Naive thymus-derived CD8-positive, alpha-beta T cell (primary cell): ENCODE data around the gene FBXO28. TPM values are rescaled to one million over a fixed set of nuclear protein-coding genes. Genes with fewer than 3 reads are reported as not detected.
"Not testable (repeated sequence)": the region's sequence is repeated elsewhere in the genome, so short reads cannot be mapped to it uniquely, and the experiment has no call there.

Experiments used
- ATAC-seq, 2 donors: fragments of 150-1000 bp; cut with Tn5 transposase in 1 of 2; sonication (Bioruptor Pico), chemical (Tn5 transposase) in 1 of 2; 1 replicate in 1 of 2; 2 replicates in 1 of 2; pipeline ENCODE4 v1.10.0; 2021; ENCODE audit warnings: mild to moderate bottlenecking in 2 of 2, moderate library complexity in 2 of 2
- POLR2A ChIA-PET: fragments of 350-600 bp; sonication (Branson Sonifier 250); formaldehyde crosslinking; loops from one replicate; lab custom pipeline; 2021; ENCODE audit warnings: antibody characterized with exemption; lab: Charles Lee
- DNase-seq, 10 donors: peaks; one replicate each; pipeline versions ENCODE4 v3.0.0 to v3.0.0-alpha.2; 2020 to 2022
- H3K27ac Mint-ChIP-seq, 10 donors: one replicate each; pipeline ENCODE4 v1.8.0; 2020 to 2022; ENCODE audit warnings: mild to moderate bottlenecking in 10 of 10, mixed read lengths in 10 of 10, moderate library complexity in 4 of 10, inconsistent platforms in 1 of 10
- H3K27me3 Mint-ChIP-seq, 5 donors: one replicate each; pipeline ENCODE4 v1.8.0; 2021 to 2022; ENCODE audit warnings: mixed read lengths in 5 of 5
- H3K36me3 Mint-ChIP-seq, 3 donors: one replicate each; pipeline ENCODE4 v1.8.0; 2020 to 2022; ENCODE audit warnings: mixed read lengths in 3 of 3, mild to moderate bottlenecking in 2 of 3, inconsistent platforms in 1 of 3
- H3K4me1 Mint-ChIP-seq, 4 donors: one replicate each; pipeline ENCODE4 v1.8.0; 2021 to 2022; ENCODE audit warnings: mixed read lengths in 4 of 4
- H3K4me3 Mint-ChIP-seq, 10 donors: one replicate each; pipeline ENCODE4 v1.8.0; 2020 to 2022; ENCODE audit warnings: mild to moderate bottlenecking in 10 of 10, mixed read lengths in 10 of 10, moderate library complexity in 6 of 10, inconsistent platforms in 1 of 10
- H3K9me3 Mint-ChIP-seq, 9 donors: one replicate each; pipeline ENCODE4 v1.8.0; 2020 to 2022; ENCODE audit warnings: mixed read lengths in 9 of 9, mild to moderate bottlenecking in 3 of 9, inconsistent platforms in 1 of 9, moderate library complexity in 1 of 9
- polyA plus RNA-seq, 3 donors: library from polyadenylated mRNA; unstranded; fragments of 300-500 nt; fragmentation: Illumina TruSeq; gene quantifications; one replicate each; pipeline ENCODE4 v1.2.3, GENCODE V29; 2021
- total RNA-seq, 8 experiments: library from RNA in 2 of 8; stranded (reverse) in 2 of 8; gene quantifications; one replicate each; pipeline ENCODE4 v1.2.3 and lab custom pipeline; 2021 to 2026

FBXO28 gene, protein sequence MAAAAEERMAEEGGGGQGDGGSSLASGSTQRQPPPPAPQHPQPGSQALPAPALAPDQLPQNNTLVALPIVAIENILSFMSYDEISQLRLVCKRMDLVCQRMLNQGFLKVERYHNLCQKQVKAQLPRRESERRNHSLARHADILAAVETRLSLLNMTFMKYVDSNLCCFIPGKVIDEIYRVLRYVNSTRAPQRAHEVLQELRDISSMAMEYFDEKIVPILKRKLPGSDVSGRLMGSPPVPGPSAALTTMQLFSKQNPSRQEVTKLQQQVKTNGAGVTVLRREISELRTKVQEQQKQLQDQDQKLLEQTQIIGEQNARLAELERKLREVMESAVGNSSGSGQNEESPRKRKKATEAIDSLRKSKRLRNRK
- 10 to 100 TPM; 38.8 to 45.9 TPM for total RNA-seq
- 10 to 100 TPM; 15.5 to 16.1 (median 15.9) TPM for polyA plus RNA-seq
- total RNA-seq (lab: John Stamatoyannopoulos, UW), result 33.8 to 72.8 (median 64.9) reads per million in 6 experiments

DNA sequence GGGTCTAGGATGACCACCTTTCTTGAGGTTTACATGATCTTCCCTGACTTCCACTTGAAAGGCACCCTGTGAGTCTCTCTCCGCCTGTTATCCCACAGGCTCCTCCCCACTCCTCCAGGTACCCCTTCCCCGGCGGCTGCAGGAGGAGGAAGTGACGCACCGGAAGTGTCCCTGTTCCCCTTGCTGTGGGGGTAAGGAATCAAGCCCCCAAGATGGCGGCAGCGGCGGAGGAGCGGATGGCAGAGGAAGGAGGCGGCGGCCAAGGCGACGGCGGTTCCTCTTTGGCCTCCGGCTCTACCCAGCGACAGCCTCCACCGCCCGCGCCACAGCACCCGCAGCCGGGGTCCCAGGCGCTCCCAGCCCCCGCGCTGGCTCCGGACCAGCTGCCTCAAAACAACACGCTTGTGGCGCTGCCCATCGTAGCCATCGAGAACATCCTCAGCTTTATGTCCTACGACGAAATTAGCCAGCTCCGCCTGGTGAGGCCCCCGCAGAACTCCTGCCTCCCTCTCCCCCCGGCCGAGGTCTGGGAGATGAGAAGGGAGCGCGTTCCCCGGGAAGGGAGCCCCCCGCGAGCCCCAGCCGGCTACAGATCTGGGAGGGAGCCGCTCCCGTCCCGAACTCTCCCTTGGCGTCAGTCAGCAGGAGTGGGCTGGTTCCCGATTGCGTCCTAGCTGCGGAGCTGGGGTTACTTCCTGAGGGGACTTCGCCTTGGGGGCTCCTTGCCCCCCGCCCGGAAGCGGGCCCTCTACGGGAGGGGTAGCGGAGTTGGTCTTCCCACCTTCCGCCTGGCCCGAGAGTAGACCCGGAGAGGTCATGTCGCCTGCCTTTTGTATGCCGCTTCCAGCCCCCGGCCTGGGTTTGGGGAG, at the start of gene FBXO28:
Gene FBXO28, plus strand, starts transcription at position 194 of the 869 bp plus-strand sequence. Its CDS starts 19 bp downstream, at position 213.
- POLR2A ChIA-PET, result interaction anchor here (0.8 to 2.2 kb wide), 3 partner anchors 69 to 268 kb away, joined by 3 to 12 read pairs (median 9); partner anchors contain the start of genes DEGS1, NVL and TP53BP2
- Mint-ChIP-seq H3K4me3 (peak within 1 kb of the TSS; percentile 85 to 96 (median 89)), H3K9me3 (no peaks in the 10 kb centered on the region), H3K36me3 (peaks cover 0 to 10% (median 0%) of the 10 kb centered on the region in 3 donors), H3K4me1 (peaks cover 8 to 37% (median 27%) of the 10 kb centered on the region in 4 donors), H3K27me3 (peaks cover 0 to 5% (median 0%) of the 10 kb centered on the region in 5 donors), H3K27ac (peak within 1 kb of the TSS; percentile 87 to 96 (median 92))
- DNase-seq (peak; percentile 77 to 97 (median 89)), ATAC-seq (peak; percentile 91 to 92)

DNA sequence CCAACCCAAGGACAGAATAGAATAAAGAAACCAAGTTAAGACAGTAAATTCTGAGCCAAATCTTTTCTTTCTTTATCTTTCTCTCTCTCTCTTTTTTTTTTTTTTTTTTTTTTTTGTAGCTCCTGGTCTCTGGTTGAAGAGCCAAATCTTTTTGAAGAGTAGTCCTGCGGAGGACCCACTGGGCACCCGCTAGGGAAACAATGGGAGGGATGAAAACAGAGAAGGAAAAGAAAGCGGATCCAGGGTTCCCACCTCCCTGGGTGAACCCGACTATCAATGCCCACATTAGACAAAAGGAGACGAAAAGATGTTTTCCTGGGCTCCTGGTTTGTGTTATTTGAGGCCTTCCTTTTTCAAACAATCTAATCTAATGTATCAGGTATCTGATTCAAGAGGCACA, 49.8 kb upstream of the FBXO28 start:
- H3K36me3 Mint-ChIP-seq, result peaks cover 0 to under 1% (median 0%) of the 10 kb centered on the region in 3 donors
- peak overlapping the region in 1 of 10 donors; percentile 52 for H3K27ac Mint-ChIP-seq
- peaks cover 0 to 3% (median 0%) of the 10 kb centered on the region in 5 donors for H3K27me3 Mint-ChIP-seq

DNA sequence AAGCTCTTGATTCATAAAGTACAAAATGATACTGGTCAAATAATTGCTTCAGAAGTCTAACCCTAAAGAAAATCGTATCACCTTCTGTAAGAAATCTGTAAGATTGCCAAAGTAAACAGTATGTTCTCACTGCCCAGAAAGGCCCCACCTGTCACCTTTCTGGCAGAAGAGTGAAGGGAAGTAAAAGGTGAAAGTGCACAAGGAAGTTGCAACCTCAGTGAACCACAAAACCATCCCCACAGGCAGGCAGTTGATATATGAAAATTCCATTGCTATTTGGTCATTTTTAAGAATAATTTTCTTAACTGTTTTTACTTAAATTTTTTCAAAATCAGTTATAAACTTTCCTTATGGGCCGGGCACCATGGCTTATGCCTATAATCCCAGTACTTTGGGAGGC, 48.5 kb upstream of the FBXO28 start:
- H3K4me1 Mint-ChIP-seq, result peaks cover 0 to 10% (median 4%) of the 10 kb centered on the region in 4 donors
- H3K27me3 Mint-ChIP-seq, result peaks cover 0 to 9% (median 0%) of the 10 kb centered on the region in 5 donors
- ATAC-seq, result no peak
- peak overlapping the region in 8 of 10 donors; percentile 24 to 92 (median 79) for H3K27ac Mint-ChIP-seq
- no peaks in the 10 kb centered on the region for H3K36me3 Mint-ChIP-seq
- POLR2A ChIA-PET, result interaction anchor here (0.9 kb wide), 1 partner anchor 117 kb away, joined by 3 read pairs; no protein-coding TSS in a partner anchor
- H3K9me3 Mint-ChIP-seq, result no peaks in the 10 kb centered on the region
- H3K4me3 Mint-ChIP-seq, result peak overlapping the region in 1 of 10 donors; percentile 3
- peak in 2 of 10 donors; percentile 3 to 10 for DNase-seq

More for the DNA sequence above, 49.8 kb upstream of the FBXO28 start:
- POLR2A ChIA-PET, result no interaction called here
- ATAC-seq, result no peak
- DNase-seq, result no peak
- H3K4me1 Mint-ChIP-seq, result peaks cover 0 to 10% (median 4%) of the 10 kb centered on the region in 4 donors
- H3K9me3 Mint-ChIP-seq, result peaks cover 0 to under 1% (median 0%) of the 10 kb centered on the region in 9 donors
- no peak overlapping the region for H3K4me3 Mint-ChIP-seq

GRCh38 chr1:224067207-224067606, 46.7 kb upstream of the FBXO28 start:
- no peak overlapping the region for H3K4me3 Mint-ChIP-seq
- no peak overlapping the region for H3K27ac Mint-ChIP-seq
- POLR2A ChIA-PET, result no interaction called here
- H3K27me3 Mint-ChIP-seq, result peaks cover 0 to 14% (median 2%) of the 10 kb centered on the region in 5 donors
- peaks cover 0 to 6% (median 0%) of the 10 kb centered on the region in 3 donors for H3K36me3 Mint-ChIP-seq
- no peak for ATAC-seq
- peaks cover 0 to 6% (median 1%) of the 10 kb centered on the region in 9 donors for H3K9me3 Mint-ChIP-seq
- peaks cover 0 to 10% (median 4%) of the 10 kb centered on the region in 4 donors for H3K4me1 Mint-ChIP-seq
- DNase-seq, result no peak

DNA sequence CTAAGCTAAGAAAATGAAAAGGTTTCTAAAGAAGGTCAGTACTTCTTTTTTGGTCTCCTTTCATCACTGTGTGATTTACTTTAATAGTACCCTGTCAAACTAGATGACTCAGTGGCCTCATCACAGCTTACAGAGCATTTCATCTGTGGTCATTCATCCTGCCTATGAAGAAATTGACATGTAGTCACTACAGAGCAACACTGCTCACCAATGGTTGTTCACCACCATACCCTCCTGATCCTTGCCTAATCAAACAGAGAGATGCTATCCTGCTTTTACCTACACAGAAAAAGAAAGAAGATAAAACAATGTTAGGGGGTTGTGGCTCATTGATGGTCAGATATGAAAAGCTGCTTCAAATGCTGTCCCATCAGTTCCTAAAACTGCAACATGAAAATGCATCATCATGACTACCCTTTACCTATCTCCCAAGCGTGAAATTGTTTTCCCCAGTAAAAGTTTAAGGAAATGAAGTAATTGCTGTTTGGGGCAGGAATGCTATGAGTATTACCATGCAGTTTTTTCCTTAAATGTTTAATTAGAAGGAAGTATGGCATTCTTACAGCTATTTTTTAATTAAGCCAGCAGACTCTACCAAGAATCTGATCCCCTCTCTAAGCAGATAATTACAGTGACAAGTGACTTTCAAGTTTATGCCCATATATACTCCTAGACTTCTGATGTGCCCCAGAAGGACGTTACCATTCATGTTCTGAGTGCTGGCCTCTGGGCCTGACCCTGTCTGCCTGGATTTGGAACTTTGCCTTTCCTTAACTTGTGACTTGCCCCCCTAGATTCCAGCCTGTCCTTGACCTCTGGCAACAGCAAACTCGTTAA, 46.1 kb upstream of the FBXO28 start:
- Mint-ChIP-seq H3K27me3 (peaks cover 3 to 20% (median 6%) of the 10 kb centered on the region in 5 donors), H3K27ac (no peak overlapping the region), H3K9me3 (peaks cover 0 to 12% (median 4%) of the 10 kb centered on the region in 9 donors), H3K36me3 (peaks cover 0 to 6% (median 0%) of the 10 kb centered on the region in 3 donors), H3K4me3 (no peak overlapping the region), H3K4me1 (peaks cover 0 to 10% (median 4%) of the 10 kb centered on the region in 4 donors)
- DNase-seq (no peak), ATAC-seq (no peak)
- POLR2A ChIA-PET, result no interaction called here

DNA sequence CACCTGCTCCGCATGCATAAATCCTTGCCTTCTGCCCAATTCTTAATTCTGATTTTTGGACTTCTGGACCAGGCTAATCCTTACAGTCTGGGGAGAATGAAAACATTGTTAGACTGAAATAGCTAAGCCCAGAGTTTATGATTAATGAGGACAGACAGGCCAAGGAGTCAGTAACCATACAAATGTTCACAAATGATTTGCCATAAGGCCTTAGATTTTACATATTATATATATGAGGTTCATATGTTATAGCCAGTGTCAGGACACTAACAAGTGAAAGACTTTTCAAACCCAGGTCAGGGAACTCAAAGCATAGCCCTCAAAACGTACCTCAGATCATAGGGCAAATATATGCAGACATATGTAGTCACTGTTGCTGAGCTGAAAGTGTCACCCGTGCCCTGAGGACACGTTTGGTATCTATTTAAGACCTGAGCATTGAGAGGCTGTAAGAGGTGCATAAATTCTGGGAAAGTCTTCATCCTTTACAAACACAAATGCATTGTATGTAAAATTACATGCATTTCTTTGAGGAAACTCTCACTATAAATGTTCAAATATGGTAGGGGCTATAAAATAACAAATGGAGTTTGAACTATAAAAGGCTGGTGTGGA, 45.3 kb upstream of the FBXO28 start:
- no peak overlapping the region for H3K4me3 Mint-ChIP-seq
- ATAC-seq, result no peak
- POLR2A ChIA-PET, result no interaction called here
- DNase-seq, result no peak
- peaks cover 0 to 6% (median 0%) of the 10 kb centered on the region in 3 donors for H3K36me3 Mint-ChIP-seq
- H3K4me1 Mint-ChIP-seq, result peaks cover 0 to 10% (median 4%) of the 10 kb centered on the region in 4 donors
- H3K9me3 Mint-ChIP-seq, result peaks cover 0 to 12% (median 4%) of the 10 kb centered on the region in 9 donors
- H3K27me3 Mint-ChIP-seq, result peaks cover 4 to 22% (median 11%) of the 10 kb centered on the region in 5 donors
- H3K27ac Mint-ChIP-seq, result no peak overlapping the region

DNA sequence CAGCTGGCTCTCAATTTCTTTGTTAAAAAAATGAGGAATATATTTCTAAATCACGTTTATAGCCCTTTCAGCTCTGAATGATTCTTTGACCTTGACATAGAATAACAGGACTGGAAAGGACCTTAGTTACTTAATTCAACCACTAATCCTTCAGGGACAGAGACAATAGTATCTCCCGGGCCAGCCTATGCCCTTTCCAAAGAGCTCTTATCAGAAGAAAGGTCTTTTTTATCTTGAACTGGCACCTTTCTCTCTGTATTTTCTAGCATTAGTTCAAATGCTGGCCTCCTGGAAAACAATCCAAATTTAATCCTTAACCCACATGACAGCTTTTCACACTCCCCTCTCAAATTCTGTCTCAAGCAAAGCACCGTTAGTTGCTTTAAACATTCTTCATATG, 44.8 kb upstream of the FBXO28 start:
- H3K27ac Mint-ChIP-seq, result no peak overlapping the region
- ATAC-seq (no peak), DNase-seq (no peak)
- peaks cover 0 to 10% (median 4%) of the 10 kb centered on the region in 4 donors for H3K4me1 Mint-ChIP-seq
- peaks cover 0 to 6% (median 0%) of the 10 kb centered on the region in 3 donors for H3K36me3 Mint-ChIP-seq
- H3K9me3 Mint-ChIP-seq, result peaks cover 0 to 12% (median 4%) of the 10 kb centered on the region in 9 donors
- POLR2A ChIA-PET, result no interaction called here
- H3K4me3 Mint-ChIP-seq, result no peak overlapping the region
- peaks cover 4 to 22% (median 11%) of the 10 kb centered on the region in 5 donors for H3K27me3 Mint-ChIP-seq

DNA sequence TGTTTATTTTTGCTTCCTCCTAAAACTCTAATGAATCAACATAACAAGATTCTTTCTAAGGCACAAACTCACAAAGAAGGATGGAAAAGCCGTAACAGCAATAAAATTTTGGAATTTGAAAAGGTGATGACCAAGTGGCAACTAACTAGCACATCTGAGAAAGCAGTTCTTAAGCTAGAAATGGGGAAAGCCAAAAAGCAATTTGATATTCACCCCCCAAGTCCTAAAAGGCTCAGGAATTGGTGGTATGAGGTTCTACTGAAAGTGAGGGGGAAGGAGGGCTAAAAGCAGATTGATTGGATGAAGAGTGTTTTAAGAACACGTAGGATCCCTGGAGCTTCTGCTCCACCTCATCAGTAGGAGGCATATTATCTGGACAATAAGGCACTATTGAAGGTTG, 43.4 kb upstream of the FBXO28 start:
- Mint-ChIP-seq H3K4me1 (peaks cover 0 to 3% (median 1%) of the 10 kb centered on the region in 4 donors), H3K9me3 (peaks cover 0 to 12% (median 4%) of the 10 kb centered on the region in 9 donors), H3K27ac (no peak overlapping the region), H3K36me3 (peaks cover 0 to 6% (median 0%) of the 10 kb centered on the region in 3 donors), H3K4me3 (no peak overlapping the region), H3K27me3 (peaks cover 6 to 28% (median 11%) of the 10 kb centered on the region in 5 donors)
- DNase-seq (no peak), ATAC-seq (no peak)
- POLR2A ChIA-PET, result no interaction called here

DNA sequence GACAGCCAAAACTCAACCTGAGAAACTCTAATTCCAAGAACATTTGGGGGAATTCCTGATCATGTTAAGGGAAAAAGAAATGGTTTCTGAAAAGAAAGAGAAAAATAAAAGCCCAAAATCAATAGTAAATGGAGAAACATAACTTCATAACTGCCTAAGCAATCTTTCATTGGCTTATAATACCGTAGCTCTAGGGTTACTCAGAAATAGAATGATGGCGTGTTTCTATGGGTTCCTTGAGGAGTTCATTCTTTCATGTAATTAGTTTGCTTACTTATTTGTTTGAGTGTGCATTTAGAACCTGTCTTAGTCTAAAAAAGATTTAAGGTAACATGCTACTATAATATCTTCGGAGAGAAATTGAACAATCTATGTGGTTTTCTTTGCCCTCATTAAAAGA, 37.5 kb upstream of the FBXO28 start:
- DNase-seq, result no peak
- no peaks in the 10 kb centered on the region for H3K4me1 Mint-ChIP-seq
- H3K36me3 Mint-ChIP-seq, result peaks cover 0 to 6% (median 0%) of the 10 kb centered on the region in 3 donors
- ATAC-seq, result no peak
- peaks cover 0 to 12% (median 4%) of the 10 kb centered on the region in 9 donors for H3K9me3 Mint-ChIP-seq
- POLR2A ChIA-PET, result no interaction called here
- H3K27ac Mint-ChIP-seq, result no peak overlapping the region
- peaks cover 6 to 24% (median 11%) of the 10 kb centered on the region in 5 donors for H3K27me3 Mint-ChIP-seq
- H3K4me3 Mint-ChIP-seq, result no peak overlapping the region

GRCh38 chr1:224079644-224080043, 34.3 kb upstream of the FBXO28 start:
- H3K9me3 Mint-ChIP-seq, H3K4me1 Mint-ChIP-seq, ATAC-seq, H3K4me3 Mint-ChIP-seq, POLR2A ChIA-PET, H3K36me3 Mint-ChIP-seq, DNase-seq: not testable (repeated sequence)
- peaks cover 0 to 17% (median 0%) of the 10 kb centered on the region in 5 donors for H3K27me3 Mint-ChIP-seq
- H3K27ac Mint-ChIP-seq, result peak overlapping the region in 1 of 10 donors; percentile 69

- H3K27ac Mint-ChIP-seq, result no peak overlapping the region
These were observed 33.7 kb upstream of the FBXO28 start for GRCh38 chr1:224080115-224080774.

More at GRCh38 chr1:224080115-224080774, 33.7 kb upstream of the FBXO28 start:
- ATAC-seq (no peak), DNase-seq (no peak)
- H3K36me3 Mint-ChIP-seq, result no peaks in the 10 kb centered on the region
- no peak overlapping the region for H3K4me3 Mint-ChIP-seq
- POLR2A ChIA-PET, result no interaction called here
- H3K9me3 Mint-ChIP-seq, result no peaks in the 10 kb centered on the region
- peaks cover 0 to 14% (median 0%) of the 10 kb centered on the region in 5 donors for H3K27me3 Mint-ChIP-seq
- no peaks in the 10 kb centered on the region for H3K4me1 Mint-ChIP-seq
